NT2/D1 (cell line): Measurements from ENCODE around the gene EEF1A2.

ENCODE experiments used
- DNase-seq: peaks from one replicate; pipeline ENCODE4 v3.0.0-alpha.2; 2011; ENCODE audit warnings: low read depth, low spot score
- H3K27me3 ChIP-seq: 2 replicates; pipeline ENCODE4 v1.6.0; 2011; ENCODE audit warnings: mild to moderate bottlenecking; ENCODE audit not compliant: insufficient read length, insufficient read depth
- H3K36me3 ChIP-seq: 2 replicates; pipeline ENCODE4 v1.6.1; 2011; ENCODE audit warnings: mild to moderate bottlenecking, low read length, mixed read lengths; ENCODE audit not compliant: insufficient read depth, insufficient read length
- H3K4me1 ChIP-seq: 2 replicates; pipeline ENCODE4 v1.5.1; 2011; ENCODE audit not compliant: insufficient read depth, insufficient read length
- H3K4me3 ChIP-seq: 2 replicates; pipeline ENCODE4 v1.5.1; 2011; ENCODE audit warnings: low read depth; ENCODE audit not compliant: insufficient read length
- H3K9ac ChIP-seq: 2 replicates; pipeline ENCODE4 v1.6.0; 2011; ENCODE audit warnings: low read depth; ENCODE audit not compliant: insufficient read length
- H3K9me3 ChIP-seq: 2 replicates; pipeline ENCODE4 v1.5.1; 2011; ENCODE audit warnings: mild to moderate bottlenecking, low read length; ENCODE audit not compliant: insufficient read depth
- SUZ12 ChIP-seq: IDR thresholded peaks from 2 replicates; pipeline ENCODE4 v1.6.1; 2011; ENCODE audit not compliant: insufficient read length, insufficient read depth; ENCODE audit errors: extremely low read depth
- YY1 ChIP-seq: IDR thresholded peaks from 2 replicates; pipeline ENCODE4 v1.6.1; 2011; ENCODE audit not compliant: insufficient read length, insufficient read depth
- ZNF274 ChIP-seq: IDR thresholded peaks from 2 replicates; pipeline ENCODE4 v1.6.1; 2011; ENCODE audit warnings: mild to moderate bottlenecking, low read depth, low read length

EEF1A2 gene

DNA sequence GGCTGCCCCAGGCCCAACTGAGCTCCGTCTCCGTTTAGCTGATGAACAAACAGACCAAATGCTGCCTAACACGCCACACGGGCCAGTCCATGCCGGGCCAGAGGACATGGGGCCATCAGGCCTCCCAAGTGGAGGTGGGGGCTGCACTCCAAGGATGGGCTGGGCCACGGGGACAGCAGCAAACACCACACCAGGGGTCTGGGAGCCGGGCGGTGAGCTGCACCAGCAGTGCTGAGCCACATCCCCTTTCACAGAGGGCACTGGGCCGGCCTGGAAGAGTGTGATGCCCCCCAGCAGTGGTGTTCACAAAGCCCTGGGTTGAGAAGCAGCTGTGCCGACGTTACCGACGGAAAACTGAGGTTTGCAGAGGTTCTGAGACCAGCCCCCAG lies 29.2 kb downstream of the EEF1A2 start:
- no peak for DNase-seq

DNA sequence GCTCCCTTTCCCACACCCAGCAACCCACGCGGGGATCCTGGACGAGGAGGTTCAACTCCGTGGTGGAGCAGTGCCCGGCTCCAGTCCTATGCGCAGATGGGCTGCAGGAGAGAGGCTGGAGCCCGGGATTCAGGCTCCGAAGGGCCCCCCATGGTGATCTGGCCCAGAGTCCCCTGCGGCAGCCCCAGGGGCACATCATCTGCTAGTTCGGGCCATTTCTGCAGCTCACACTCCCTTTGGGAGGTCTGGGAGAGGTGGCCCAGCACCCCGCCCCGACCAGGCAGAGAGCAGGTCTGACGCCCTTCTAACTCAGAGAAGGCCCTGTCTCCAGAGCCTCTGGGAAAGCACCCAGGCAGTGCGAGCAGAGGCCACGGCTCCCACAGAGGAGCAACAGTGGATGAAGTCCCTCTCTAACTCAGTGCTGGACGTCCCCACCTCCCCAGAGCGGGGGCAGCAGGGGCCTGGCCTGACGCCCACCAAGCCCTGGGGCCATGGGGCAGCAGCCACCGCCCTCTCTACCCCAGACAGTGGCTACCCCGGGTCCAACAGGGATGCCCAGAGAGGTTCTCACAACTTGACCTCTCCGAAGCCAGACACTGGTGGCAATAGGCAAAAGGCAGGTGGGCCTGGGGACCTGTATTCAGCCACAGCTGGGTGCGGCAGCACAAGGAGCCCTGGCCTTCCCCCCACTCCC lies 29.7 kb downstream of the EEF1A2 start:
- TF ChIP-seq YY1, result no peak
- TF ChIP-seq SUZ12, result no peak
- Histone ChIP-seq H3K9me3 (no peaks in the 10 kb centered on the region), H3K36me3 (peaks cover 27% of the 10 kb centered on the region), H3K4me3 (no peak overlapping the region), H3K4me1 (peaks cover 53% of the 10 kb centered on the region), H3K27me3 (peaks cover 13% of the 10 kb centered on the region), H3K9ac (peak overlapping the region; percentile 96)
- no peak for DNase-seq

More for the DNA sequence above, 29.2 kb downstream of the EEF1A2 start:
- Histone ChIP-seq H3K4me1 (peaks cover 51% of the 10 kb centered on the region), H3K9me3 (no peaks in the 10 kb centered on the region), H3K36me3 (peaks cover 27% of the 10 kb centered on the region), H3K27me3 (peaks cover 18% of the 10 kb centered on the region), H3K9ac (peak overlapping the region; percentile 96), H3K4me3 (no peak overlapping the region)
- TF ChIP-seq ZNF274, result no peak

DNA sequence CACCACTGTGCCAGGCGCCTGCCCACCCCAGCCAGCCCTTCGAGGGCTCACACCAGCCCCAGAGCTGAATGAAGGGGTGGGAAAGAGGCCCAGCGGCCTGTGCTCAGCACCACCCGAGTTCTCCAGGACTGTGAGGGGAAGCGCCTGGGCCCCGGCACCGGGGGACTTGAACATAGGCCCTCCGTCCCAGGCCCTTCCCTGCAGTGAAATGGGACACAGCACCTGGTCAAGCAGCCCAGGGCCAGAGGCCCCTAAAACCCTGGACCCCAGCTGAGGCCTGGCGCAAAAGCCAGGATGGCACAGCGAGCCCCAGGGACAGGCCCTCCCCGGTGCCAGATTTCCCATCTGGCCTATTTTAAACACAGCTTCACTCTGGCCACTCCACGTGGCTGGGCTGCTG lies 30.5 kb downstream of the EEF1A2 start:
- Histone ChIP-seq H3K9ac (peak overlapping the region; percentile 33), H3K9me3 (no peaks in the 10 kb centered on the region), H3K27me3 (peaks cover 6% of the 10 kb centered on the region), H3K36me3 (peaks cover 27% of the 10 kb centered on the region), H3K4me1 (peaks cover 52% of the 10 kb centered on the region), H3K4me3 (no peak overlapping the region)
- TF ChIP-seq ZNF274 (no peak), YY1 (no peak), SUZ12 (no peak)
- DNase-seq, result no peak

DNA sequence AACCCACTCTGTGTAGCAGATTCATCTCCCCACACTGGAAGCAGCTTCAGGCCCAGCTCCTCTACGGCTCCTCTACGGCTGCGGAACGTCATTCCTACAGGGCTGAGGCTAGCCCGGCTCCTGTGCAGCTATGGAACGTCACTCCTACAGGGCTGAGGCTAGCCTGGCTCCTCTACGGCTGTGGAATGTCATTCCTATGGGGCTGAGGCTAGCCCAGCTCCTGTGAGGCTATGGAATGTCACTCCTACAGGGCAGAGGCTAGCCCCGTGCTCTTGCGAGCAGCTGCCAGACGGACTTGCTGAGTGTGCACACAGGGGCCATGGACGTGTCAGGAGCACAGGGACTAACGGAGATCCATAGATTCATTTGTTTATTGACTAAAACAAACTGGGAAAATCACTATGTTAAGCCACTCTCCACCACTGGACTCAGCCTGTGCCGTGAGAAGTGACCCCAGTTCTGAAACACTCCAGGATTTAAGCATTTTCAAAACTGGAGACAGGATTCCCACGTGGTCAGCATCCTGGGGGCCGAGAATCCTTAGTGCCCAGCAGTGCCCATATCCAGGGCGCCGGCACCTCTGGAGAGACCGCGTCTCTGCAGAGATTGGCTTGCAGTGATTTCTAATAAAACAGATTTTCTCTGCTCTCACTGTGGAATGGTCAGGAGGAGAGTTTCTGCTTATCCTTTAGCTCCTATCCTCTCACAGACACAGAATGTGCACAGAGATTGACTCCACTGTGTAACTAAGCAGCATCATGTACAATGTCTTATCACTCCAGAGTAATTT lies 31.4 kb downstream of the EEF1A2 start:
- H3K27me3 ChIP-seq, result no peaks in the 10 kb centered on the region

DNA sequence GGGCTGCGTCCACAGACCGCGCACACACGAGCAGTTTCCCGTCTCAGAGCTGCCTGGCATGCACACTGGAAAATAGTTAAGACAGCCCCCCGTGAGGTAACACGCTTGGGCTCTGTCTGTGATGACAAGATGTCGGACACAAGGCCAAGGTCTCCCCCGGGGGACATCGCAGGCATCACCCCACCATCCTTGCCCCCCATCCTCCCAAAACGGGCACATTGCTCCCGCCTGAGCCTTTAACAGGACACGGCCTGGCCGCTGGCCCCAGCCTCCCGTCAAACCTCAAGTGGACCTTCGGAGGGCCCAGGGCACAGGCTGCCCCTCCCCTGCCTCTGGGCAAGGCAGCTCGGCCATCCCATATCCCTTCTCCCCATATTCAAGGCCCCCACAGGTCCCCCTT lies 32.0 kb downstream of the EEF1A2 start:
- TF ChIP-seq ZNF274 (no peak), YY1 (no peak), SUZ12 (no peak)
- Histone ChIP-seq H3K4me1 (peaks cover 53% of the 10 kb centered on the region), H3K9me3 (no peaks in the 10 kb centered on the region), H3K4me3 (no peak overlapping the region), H3K36me3 (peaks cover 31% of the 10 kb centered on the region), H3K27me3 (no peaks in the 10 kb centered on the region), H3K9ac (no peak overlapping the region)
- DNase-seq, result no peak

More for the DNA sequence above, 31.4 kb downstream of the EEF1A2 start:
- H3K36me3 ChIP-seq, result peaks cover 31% of the 10 kb centered on the region
- no peak for TF ChIP-seq YY1
- TF ChIP-seq ZNF274, result no peak
- no peak for TF ChIP-seq SUZ12
- no peak for DNase-seq
- H3K9ac ChIP-seq, result no peak overlapping the region
- no peak overlapping the region for H3K4me3 ChIP-seq
- H3K9me3 ChIP-seq, result no peaks in the 10 kb centered on the region
- H3K4me1 ChIP-seq, result peaks cover 53% of the 10 kb centered on the region

DNA sequence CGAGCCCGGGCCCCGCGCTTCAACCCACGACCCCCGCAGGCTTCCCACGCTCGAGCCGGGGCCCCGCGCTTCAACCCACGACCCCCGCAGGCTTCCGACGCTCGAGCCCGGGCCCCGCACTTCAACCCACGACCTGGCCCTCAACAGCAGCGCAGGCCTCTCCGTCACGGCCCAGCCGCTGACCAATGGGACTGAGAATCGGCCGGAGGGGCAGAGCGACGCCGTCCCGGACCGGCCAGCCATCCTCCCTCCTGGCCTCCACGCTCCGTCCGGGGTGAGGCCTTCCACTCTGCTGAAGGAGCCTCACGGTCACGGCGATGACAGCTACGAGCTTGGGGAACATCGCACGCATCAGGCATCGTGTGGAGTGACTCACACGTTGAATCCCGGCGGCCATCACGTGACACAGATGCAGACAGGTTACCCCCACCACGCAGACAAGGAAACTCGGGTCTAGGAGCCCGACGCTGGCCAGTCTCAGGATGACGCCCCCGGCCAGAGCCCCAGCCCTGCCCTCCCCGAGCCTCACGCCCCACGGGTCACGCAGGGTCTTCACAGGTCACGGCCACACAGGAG lies 32.5 kb downstream of the EEF1A2 start:
- no peak overlapping the region for H3K4me3 ChIP-seq
- DNase-seq, result no peak
- peaks cover 31% of the 10 kb centered on the region for H3K36me3 ChIP-seq
- no peaks in the 10 kb centered on the region for H3K9me3 ChIP-seq
- H3K9ac ChIP-seq, result no peak overlapping the region
- TF ChIP-seq YY1 (no peak), ZNF274 (no peak), SUZ12 (no peak)
- peaks cover 53% of the 10 kb centered on the region for H3K4me1 ChIP-seq
- no peaks in the 10 kb centered on the region for H3K27me3 ChIP-seq
